Measurements from ENCODE around the gene SHISA6. TPM values are rescaled to one million over a fixed set of nuclear protein-coding genes. Genes with fewer than 3 reads are reported as not detected.

The SHISA6 gene
- total RNA-seq, 1 donor from 2014 or later, result not detected

DNA sequence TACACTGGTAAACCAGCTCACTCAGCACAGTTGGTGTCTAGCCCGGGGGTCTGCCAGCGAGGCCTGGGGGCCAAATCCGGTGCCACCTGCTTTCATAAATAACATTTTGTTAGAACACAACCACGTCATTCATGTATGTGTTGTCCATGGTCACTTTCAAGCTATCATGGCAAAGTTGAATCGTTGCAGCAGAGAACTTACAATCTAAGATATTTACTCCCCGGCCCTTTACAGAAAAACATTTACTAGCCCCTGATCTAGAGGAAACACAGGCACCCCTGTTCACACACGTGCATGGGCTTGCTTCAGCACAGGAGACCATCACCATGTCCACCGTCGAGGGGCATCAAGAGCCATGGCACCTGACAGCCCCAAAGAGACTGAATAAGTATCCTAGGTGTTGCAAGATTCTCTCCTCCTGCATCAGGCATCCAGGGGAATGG, 245.9 kb downstream of the SHISA6 start:
- no peaks in the 10 kb centered on the region for H3K79me2 ChIP-seq (ENCODE audit: insufficient read depth, low read length)
- DNase-seq (ENCODE audit: low read depth), result no peak
- H3K4me2 ChIP-seq (ENCODE audit: low read length), result no peak overlapping the region
- H3K4me3 ChIP-seq (ENCODE audit: insufficient read depth, low read depth, low read length), result no peak overlapping the region
- no peak for FAIRE-seq
- no peak overlapping the region for H3K27ac ChIP-seq (ENCODE audit: low read depth, low read length)
- no peak overlapping the region for H3K4me3 Mint-ChIP-seq (ENCODE audit: unreplicated experiment)
- H3K4me1 ChIP-seq (ENCODE audit: insufficient read depth, low read length), result no peaks in the 10 kb centered on the region
- no peaks in the 10 kb centered on the region for H4K20me1 ChIP-seq (ENCODE audit: insufficient read depth, low read length)
- no peak overlapping the region for H2AFZ ChIP-seq (ENCODE audit: low read depth, low read length)
- no peaks in the 10 kb centered on the region for H3K9me3 ChIP-seq (ENCODE audit: insufficient read depth, low read depth, low read length)
- TF ChIP-seq, protein P1, sequence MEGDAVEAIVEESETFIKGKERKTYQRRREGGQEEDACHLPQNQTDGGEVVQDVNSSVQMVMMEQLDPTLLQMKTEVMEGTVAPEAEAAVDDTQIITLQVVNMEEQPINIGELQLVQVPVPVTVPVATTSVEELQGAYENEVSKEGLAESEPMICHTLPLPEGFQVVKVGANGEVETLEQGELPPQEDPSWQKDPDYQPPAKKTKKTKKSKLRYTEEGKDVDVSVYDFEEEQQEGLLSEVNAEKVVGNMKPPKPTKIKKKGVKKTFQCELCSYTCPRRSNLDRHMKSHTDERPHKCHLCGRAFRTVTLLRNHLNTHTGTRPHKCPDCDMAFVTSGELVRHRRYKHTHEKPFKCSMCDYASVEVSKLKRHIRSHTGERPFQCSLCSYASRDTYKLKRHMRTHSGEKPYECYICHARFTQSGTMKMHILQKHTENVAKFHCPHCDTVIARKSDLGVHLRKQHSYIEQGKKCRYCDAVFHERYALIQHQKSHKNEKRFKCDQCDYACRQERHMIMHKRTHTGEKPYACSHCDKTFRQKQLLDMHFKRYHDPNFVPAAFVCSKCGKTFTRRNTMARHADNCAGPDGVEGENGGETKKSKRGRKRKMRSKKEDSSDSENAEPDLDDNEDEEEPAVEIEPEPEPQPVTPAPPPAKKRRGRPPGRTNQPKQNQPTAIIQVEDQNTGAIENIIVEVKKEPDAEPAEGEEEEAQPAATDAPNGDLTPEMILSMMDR (IDR thresholded peaks at IDR 0.05; ENCODE audit: insufficient read depth, low read depth, low read length), result no peak
- no peak for TF ChIP-seq EZH2 (IDR thresholded peaks at IDR 0.05; ENCODE audit: insufficient read depth, low read length)
- no peak overlapping the region for H3K9ac ChIP-seq (ENCODE audit: low read length)
- peaks cover 12% of the 10 kb centered on the region for H3K9me3 Mint-ChIP-seq (ENCODE audit: unreplicated experiment)
- H3K4me1 Mint-ChIP-seq (ENCODE audit: low read depth, unreplicated experiment), result no peaks in the 10 kb centered on the region
- H3K27ac Mint-ChIP-seq (ENCODE audit: unreplicated experiment), result no peak overlapping the region
- H3K27me3 ChIP-seq (ENCODE audit: insufficient read depth, low read length), result no peaks in the 10 kb centered on the region
- H3K36me3 Mint-ChIP-seq (ENCODE audit: low read depth, unreplicated experiment), result no peaks in the 10 kb centered on the region
- no peaks in the 10 kb centered on the region for H3K27me3 Mint-ChIP-seq (ENCODE audit: low read depth, unreplicated experiment)
- H3K36me3 ChIP-seq (ENCODE audit: insufficient read depth, low read length), result no peaks in the 10 kb centered on the region

DNA sequence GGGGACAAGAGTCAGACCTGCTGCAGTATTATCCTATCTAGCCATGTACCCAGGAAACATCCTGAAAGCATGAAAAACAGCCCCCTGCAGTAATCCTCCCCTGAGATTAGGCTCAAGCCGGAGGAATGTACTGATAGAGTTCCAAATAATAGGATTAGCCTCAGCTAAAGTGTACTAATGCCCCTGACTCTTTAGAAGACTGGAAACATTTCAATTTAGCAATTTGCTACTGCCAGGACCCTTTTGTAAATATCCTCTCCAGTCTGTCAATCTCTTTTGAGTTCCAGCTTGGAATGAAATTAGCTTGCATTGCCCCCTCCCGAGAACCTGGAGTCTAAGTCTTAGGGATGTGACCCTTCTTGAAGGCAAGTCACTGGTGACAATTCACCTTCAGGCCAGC, 246.5 kb downstream of the SHISA6 start:
- H3K4me2 ChIP-seq (ENCODE audit: low read length), result no peak overlapping the region
- H3K27ac ChIP-seq (ENCODE audit: low read depth, low read length), result no peak overlapping the region
- Mint-ChIP-seq H3K27ac (ENCODE audit: unreplicated experiment) (no peak overlapping the region), H3K4me3 (ENCODE audit: unreplicated experiment) (no peak overlapping the region), H3K9me3 (ENCODE audit: unreplicated experiment) (peaks cover 14% of the 10 kb centered on the region), H3K4me1 (ENCODE audit: low read depth, unreplicated experiment) (no peaks in the 10 kb centered on the region), H3K27me3 (ENCODE audit: low read depth, unreplicated experiment) (no peaks in the 10 kb centered on the region), H3K36me3 (ENCODE audit: low read depth, unreplicated experiment) (no peaks in the 10 kb centered on the region)
- H3K4me3 ChIP-seq (ENCODE audit: insufficient read depth, low read depth, low read length), result no peak overlapping the region
- TF ChIP-seq, protein P1 (IDR thresholded peaks at IDR 0.05; ENCODE audit: insufficient read depth, low read depth, low read length), result no peak
- TF ChIP-seq EZH2 (IDR thresholded peaks at IDR 0.05; ENCODE audit: insufficient read depth, low read length), result no peak
- no peak overlapping the region for H3K9ac ChIP-seq (ENCODE audit: low read length)
- H3K36me3 ChIP-seq (ENCODE audit: insufficient read depth, low read length), result no peaks in the 10 kb centered on the region
- FAIRE-seq (no peak), DNase-seq (ENCODE audit: low read depth) (no peak)
- H4K20me1 ChIP-seq (ENCODE audit: insufficient read depth, low read length), result no peaks in the 10 kb centered on the region
- no peaks in the 10 kb centered on the region for H3K79me2 ChIP-seq (ENCODE audit: insufficient read depth, low read length)
- H3K4me1 ChIP-seq (ENCODE audit: insufficient read depth, low read length), result no peaks in the 10 kb centered on the region
- no peak overlapping the region for H2AFZ ChIP-seq (ENCODE audit: low read depth, low read length)
- no peaks in the 10 kb centered on the region for H3K27me3 ChIP-seq (ENCODE audit: insufficient read depth, low read length)
- H3K9me3 ChIP-seq (ENCODE audit: insufficient read depth, low read depth, low read length), result no peaks in the 10 kb centered on the region

DNA sequence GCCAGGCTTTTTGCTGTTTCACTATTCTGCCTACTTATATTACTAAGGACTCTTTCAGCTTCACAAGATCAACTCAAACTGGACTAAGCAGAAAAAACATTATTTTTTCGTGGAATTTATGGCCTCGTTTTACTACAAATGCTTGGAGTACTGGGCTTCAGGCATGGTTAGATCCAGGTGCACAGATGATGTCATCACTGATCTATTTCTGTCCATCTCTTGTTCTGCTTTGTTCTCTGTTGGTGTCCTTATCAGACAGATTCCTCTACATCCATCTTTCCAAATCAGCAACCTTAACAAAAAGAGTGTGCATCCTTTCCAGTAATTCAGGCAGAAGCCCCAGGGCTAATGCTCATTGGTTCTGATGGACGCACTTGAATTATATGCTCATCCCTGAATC, 247.4 kb downstream of the SHISA6 start:
- H3K36me3 Mint-ChIP-seq (ENCODE audit: low read depth, unreplicated experiment), result peaks cover 2% of the 10 kb centered on the region
- no peaks in the 10 kb centered on the region for H3K9me3 ChIP-seq (ENCODE audit: insufficient read depth, low read depth, low read length)
- H3K36me3 ChIP-seq (ENCODE audit: insufficient read depth, low read length), result no peaks in the 10 kb centered on the region
- no peak overlapping the region for H3K27ac ChIP-seq (ENCODE audit: low read depth, low read length)
- no peaks in the 10 kb centered on the region for H3K27me3 ChIP-seq (ENCODE audit: insufficient read depth, low read length)
- H3K79me2 ChIP-seq (ENCODE audit: insufficient read depth, low read length), result no peaks in the 10 kb centered on the region
- H2AFZ ChIP-seq (ENCODE audit: low read depth, low read length), result no peak overlapping the region
- H3K27me3 Mint-ChIP-seq (ENCODE audit: low read depth, unreplicated experiment), result no peaks in the 10 kb centered on the region
- H3K4me2 ChIP-seq (ENCODE audit: low read length), result no peak overlapping the region
- H3K4me1 Mint-ChIP-seq (ENCODE audit: low read depth, unreplicated experiment), result no peaks in the 10 kb centered on the region
- H4K20me1 ChIP-seq (ENCODE audit: insufficient read depth, low read length), result no peaks in the 10 kb centered on the region
- peaks cover 18% of the 10 kb centered on the region for H3K9me3 Mint-ChIP-seq (ENCODE audit: unreplicated experiment)
- no peak overlapping the region for H3K4me3 Mint-ChIP-seq (ENCODE audit: unreplicated experiment)
- DNase-seq (ENCODE audit: low read depth) (no peak), FAIRE-seq (no peak)
- no peak overlapping the region for H3K27ac Mint-ChIP-seq (ENCODE audit: unreplicated experiment)
- TF ChIP-seq EZH2 (IDR thresholded peaks at IDR 0.05; ENCODE audit: insufficient read depth, low read length), result no peak
- TF ChIP-seq, protein P1 (IDR thresholded peaks at IDR 0.05; ENCODE audit: insufficient read depth, low read depth, low read length), result no peak
- H3K9ac ChIP-seq (ENCODE audit: low read length), result no peak overlapping the region
- H3K4me1 ChIP-seq (ENCODE audit: insufficient read depth, low read length), result no peaks in the 10 kb centered on the region
- no peak overlapping the region for H3K4me3 ChIP-seq (ENCODE audit: insufficient read depth, low read depth, low read length)

All from astrocyte (in vitro differentiated cells and primary cell).